Activated B cell treated with CpG ODN at 0.5 μM for 24 hours (primary cell): ENCODE results near the gene PLEKHH3. TPM values are rescaled to one million over a fixed set of nuclear protein-coding genes. Genes with fewer than 3 reads are reported as not detected.

ENCODE experiments used
- ATAC-seq: fragments of 200-7000 bp; cut with Tn5 transposase; one replicate; pipeline ENCODE4 v1.10.0; 2021; ENCODE audit warnings: low read depth, mild to moderate bottlenecking, moderate library complexity
- CTCF ChIA-PET: fragments of 350-600 bp; sonication (Branson Sonifier 250); formaldehyde crosslinking; loops from one replicate; lab custom pipeline; 2021; ENCODE audit warnings: antibody characterized with exemption; lab: Charles Lee
- POLR2A ChIA-PET: fragments of 350-600 bp; sonication (Branson Sonifier 250); formaldehyde crosslinking; loops from one replicate; lab custom pipeline; 2021; ENCODE audit warnings: antibody characterized with exemption; lab: Charles Lee
- DNase-seq: peaks from one replicate; pipeline ENCODE4 v3.0.0; 2022
- H3K27ac Mint-ChIP-seq: one replicate; pipeline ENCODE4 v1.8.0; 2020; ENCODE audit warnings: mixed read lengths
- H3K27me3 Mint-ChIP-seq: one replicate; pipeline ENCODE4 v1.8.0; 2021; ENCODE audit warnings: mixed read lengths
- H3K36me3 Mint-ChIP-seq: one replicate; pipeline ENCODE4 v1.8.0; 2021; ENCODE audit warnings: low read depth, mixed read lengths
- H3K4me1 Mint-ChIP-seq: one replicate; pipeline ENCODE4 v1.8.0; 2021; ENCODE audit warnings: mixed read lengths
- H3K4me3 Mint-ChIP-seq: one replicate; pipeline ENCODE4 v1.8.0; 2020; ENCODE audit warnings: mild to moderate bottlenecking, mixed read lengths
- H3K9me3 Mint-ChIP-seq: one replicate; pipeline ENCODE4 v1.8.0; 2020; ENCODE audit warnings: mixed read lengths
- CTCF ChIP-seq: fragments of 200-600 bp; IDR thresholded peaks from one replicate; pipeline ENCODE4 v1.8.0; 2022; ENCODE audit warnings: antibody characterized with exemption, mild to moderate bottlenecking
- intact Hi-C: fragments of 100-400 bp; cut with micrococcal nuclease; formaldehyde crosslinking; loops from one replicate; pipeline ENCODE4 v1.15.1; 2024
- total RNA-seq: library from RNA; stranded (reverse); gene quantifications from 2 replicates; pipeline ENCODE4 v1.2.3, GENCODE V29; 2022

PLEKHH3 gene
- total RNA-seq, 1 donor from 2014 or later: 0.80 TPM

GRCh38 chr17:42675965-42676423 is 800 bp downstream of the PLEKHH3 start:
- H3K4me3 Mint-ChIP-seq: peak overlapping the region; percentile 80
- peaks cover 12% of the 10 kb centered on the region for H3K27me3 Mint-ChIP-seq
- no peak for ATAC-seq
- H3K9me3 Mint-ChIP-seq: no peaks in the 10 kb centered on the region
- H3K4me1 Mint-ChIP-seq: peaks cover 61% of the 10 kb centered on the region
- no peak overlapping the region for H3K27ac Mint-ChIP-seq
- ChIA-PET POLR2A (interaction anchor here (0.6 to 5.5 kb wide), 7 partner anchors 30 to 148 kb away, joined by 3 to 43 read pairs (median 6); partner anchors contain the start of genes BECN1, PSMC3IP, RETREG3 and TUBG1), CTCF (interaction anchor here (1.0 kb wide), 1 partner anchor 98 kb away, joined by 3 read pairs; no protein-coding TSS in a partner anchor)
- intact Hi-C loops: loop anchor here (2.0 to 5.0 kb wide), 3 partner anchors 17 to 757 kb away; partner anchors contain the start of genes ACLY, BECN1 and TUBG2
- no peak for TF ChIP-seq CTCF
- no peaks in the 10 kb centered on the region for H3K36me3 Mint-ChIP-seq
- DNase-seq: no peak

GRCh38 chr17:42675348-42675964 is 1.3 kb downstream of the PLEKHH3 start:
- H3K36me3 Mint-ChIP-seq: no peaks in the 10 kb centered on the region
- CTCF ChIA-PET: interaction anchor here (1.0 kb wide), 1 partner anchor 97 kb away, joined by 3 read pairs; no protein-coding TSS in a partner anchor
- ATAC-seq (no peak), DNase-seq (no peak)
- H3K27ac Mint-ChIP-seq: no peak overlapping the region
- TF ChIP-seq CTCF: no peak
- H3K4me3 Mint-ChIP-seq: peak overlapping the region; percentile 11
- peaks cover 63% of the 10 kb centered on the region for H3K4me1 Mint-ChIP-seq
- POLR2A ChIA-PET: interaction anchor here (0.9 to 5.5 kb wide), 7 partner anchors 30 to 149 kb away, joined by 3 to 43 read pairs (median 6); partner anchors contain the start of genes BECN1, RETREG3, TUBG1 and VPS25
- intact Hi-C loops: loop anchor here (5.0 kb wide), 1 partner anchor 147 kb away; the partner anchor contains the start of gene BECN1
- no peaks in the 10 kb centered on the region for H3K9me3 Mint-ChIP-seq
- peaks cover 12% of the 10 kb centered on the region for H3K27me3 Mint-ChIP-seq

GRCh38 chr17:42674755-42675347 is 1.9 kb downstream of the PLEKHH3 start:
- ChIA-PET POLR2A (interaction anchor here (0.6 to 1.5 kb wide), 5 partner anchors 9 to 100 kb away, joined by 3 to 6 read pairs (median 5); partner anchors contain the start of genes RETREG3 and TUBG1), CTCF (interaction anchor here (0.7 to 1.0 kb wide), 2 partner anchors 16 to 97 kb away, joined by 3 read pairs; partner anchors contain the start of genes PSMC3IP and TUBG2)
- TF ChIP-seq CTCF: no peak
- DNase-seq (no peak), ATAC-seq (no peak)
- Mint-ChIP-seq H3K4me1 (peaks cover 62% of the 10 kb centered on the region), H3K27ac (no peak overlapping the region), H3K4me3 (peak overlapping the region; percentile 73), H3K36me3 (no peaks in the 10 kb centered on the region), H3K27me3 (peaks cover 12% of the 10 kb centered on the region), H3K9me3 (no peaks in the 10 kb centered on the region)
- intact Hi-C loops: loop anchor here (5.0 kb wide), 1 partner anchor 147 kb away; the partner anchor contains the start of gene BECN1

- intact Hi-C loops: no loop called here
- no peaks in the 10 kb centered on the region for H3K9me3 Mint-ChIP-seq
- H3K4me1 Mint-ChIP-seq: peaks cover 57% of the 10 kb centered on the region
- POLR2A ChIA-PET: interaction anchor here (0.5 to 1.5 kb wide), 8 partner anchors 10 to 359 kb away, joined by 3 to 7 read pairs (median 6); partner anchors contain the start of genes RETREG3 and TUBG1
- CTCF ChIA-PET: interaction anchor here (0.7 to 1.0 kb wide), 2 partner anchors 15 to 96 kb away, joined by 3 read pairs; partner anchors contain the start of genes PSMC3IP and TUBG2
- no peak for TF ChIP-seq CTCF
- H3K36me3 Mint-ChIP-seq: no peaks in the 10 kb centered on the region
- peaks cover 12% of the 10 kb centered on the region for H3K27me3 Mint-ChIP-seq
- H3K4me3 Mint-ChIP-seq: peak overlapping the region; percentile 73
- ATAC-seq: peak; percentile 12
- DNase-seq: peak; percentile 48
- no peak overlapping the region for H3K27ac Mint-ChIP-seq
Observed at GRCh38 chr17:42673885-42674754, 2.7 kb downstream of the PLEKHH3 start.
